HUES48 (cell line): ENCODE data around the gene MTMR3.

Experiments
- H3K27ac ChIP-seq: one replicate; pipeline ENCODE4 v1.7.0; 2013; ENCODE audit warnings: low read depth, low read length, inconsistent platforms
- H3K27me3 ChIP-seq: 2 replicates; pipeline ENCODE4 v1.6.1; 2013; ENCODE audit warnings: mild to moderate bottlenecking, low read length; ENCODE audit not compliant: control insufficient read depth, insufficient read depth
- H3K36me3 ChIP-seq: 2 replicates; pipeline ENCODE4 v1.6.1; 2013; ENCODE audit warnings: low read length; ENCODE audit not compliant: control insufficient read depth, insufficient read depth
- H3K4me1 ChIP-seq: 2 replicates; pipeline ENCODE4 v1.6.1; 2013; ENCODE audit warnings: mild to moderate bottlenecking, low read length; ENCODE audit not compliant: control insufficient read depth, insufficient read depth
- H3K4me3 ChIP-seq: 2 replicates; pipeline ENCODE4 v1.5.1; 2013; ENCODE audit warnings: mild to moderate bottlenecking, low read depth, low read length
- H3K9ac ChIP-seq: 2 replicates; pipeline ENCODE4 v1.6.1; 2013; ENCODE audit warnings: mild to moderate bottlenecking, low read depth, low read length, moderate library complexity
- H3K9me3 ChIP-seq: 2 replicates; pipeline ENCODE4 v1.6.1; 2013; ENCODE audit warnings: low read length; ENCODE audit not compliant: control insufficient read depth, insufficient read depth

MTMR3 gene

GRCh38 chr22:29870574-29870973 lies 12.4 kb upstream of the MTMR3 start:
- H3K27me3 ChIP-seq, result no peaks in the 10 kb centered on the region
- H3K27ac ChIP-seq, result no peak overlapping the region

GRCh38 chr22:29871684-29872083 lies 11.3 kb upstream of the MTMR3 start:
- Histone ChIP-seq H3K4me3 (no peak overlapping the region), H3K27ac (peak overlapping the region; percentile 25), H3K4me1 (peaks cover 16% of the 10 kb centered on the region), H3K27me3 (no peaks in the 10 kb centered on the region), H3K9me3 (no peaks in the 10 kb centered on the region), H3K36me3 (no peaks in the 10 kb centered on the region), H3K9ac (no peak overlapping the region)

More at GRCh38 chr22:29870574-29870973, 12.4 kb upstream of the MTMR3 start:
- H3K4me3 ChIP-seq, result no peak overlapping the region
- H3K4me1 ChIP-seq, result peaks cover 16% of the 10 kb centered on the region
- H3K36me3 ChIP-seq, result no peaks in the 10 kb centered on the region
- no peak overlapping the region for H3K9ac ChIP-seq
- H3K9me3 ChIP-seq, result no peaks in the 10 kb centered on the region

- Histone ChIP-seq H3K4me1 (peaks cover 16% of the 10 kb centered on the region), H3K9ac (no peak overlapping the region), H3K4me3 (no peak overlapping the region), H3K27me3 (no peaks in the 10 kb centered on the region), H3K36me3 (no peaks in the 10 kb centered on the region), H3K9me3 (no peaks in the 10 kb centered on the region), H3K27ac (peak overlapping the region; percentile 25)
Observed at GRCh38 chr22:29872144-29872893, 10.7 kb upstream of the MTMR3 start.

GRCh38 chr22:29872989-29873388 lies 10.0 kb upstream of the MTMR3 start:
- no peaks in the 10 kb centered on the region for H3K27me3 ChIP-seq
- H3K9ac ChIP-seq, result no peak overlapping the region
- H3K4me1 ChIP-seq, result peaks cover 16% of the 10 kb centered on the region
- no peak overlapping the region for H3K4me3 ChIP-seq
- H3K9me3 ChIP-seq, result no peaks in the 10 kb centered on the region
- H3K36me3 ChIP-seq, result no peaks in the 10 kb centered on the region
- H3K27ac ChIP-seq, result no peak overlapping the region

- no peak overlapping the region for H3K9ac ChIP-seq
- no peaks in the 10 kb centered on the region for H3K9me3 ChIP-seq
- H3K27ac ChIP-seq, result no peak overlapping the region
- H3K4me1 ChIP-seq, result peaks cover 16% of the 10 kb centered on the region
- H3K4me3 ChIP-seq, result no peak overlapping the region
- no peaks in the 10 kb centered on the region for H3K36me3 ChIP-seq
- no peaks in the 10 kb centered on the region for H3K27me3 ChIP-seq
Observed at GRCh38 chr22:29873943-29874342, 9.0 kb upstream of the MTMR3 start.

- peaks cover 1% of the 10 kb centered on the region; the same call in 1 of the 2 replicates for H3K4me1 ChIP-seq
- H3K27me3 ChIP-seq, result no peaks in the 10 kb centered on the region
- no peak overlapping the region for H3K4me3 ChIP-seq
- no peak overlapping the region for H3K27ac ChIP-seq
- H3K9me3 ChIP-seq, result no peaks in the 10 kb centered on the region
- no peak overlapping the region for H3K9ac ChIP-seq
- H3K36me3 ChIP-seq, result no peaks in the 10 kb centered on the region
Observed at GRCh38 chr22:29877620-29878019, 5.4 kb upstream of the MTMR3 start.

- H3K27me3 ChIP-seq, result no peaks in the 10 kb centered on the region
- H3K9me3 ChIP-seq, result no peaks in the 10 kb centered on the region
- 0 out of 2 replicates have a peak, but pooled peaks cover 3% of the 10 kb centered on the region for H3K4me1 ChIP-seq
- no peak overlapping the region for H3K9ac ChIP-seq
- no peaks in the 10 kb centered on the region for H3K36me3 ChIP-seq
- H3K4me3 ChIP-seq, result no peak overlapping the region
- no peak overlapping the region for H3K27ac ChIP-seq
Observed at GRCh38 chr22:29879753-29880152, 3.2 kb upstream of the MTMR3 start.

- H3K36me3 ChIP-seq, result no peaks in the 10 kb centered on the region
- peaks cover 16% of the 10 kb centered on the region for H3K4me1 ChIP-seq
- no peak overlapping the region for H3K4me3 ChIP-seq
- no peaks in the 10 kb centered on the region for H3K9me3 ChIP-seq
- H3K27me3 ChIP-seq, result no peaks in the 10 kb centered on the region
- H3K9ac ChIP-seq, result no peak overlapping the region
- no peak overlapping the region for H3K27ac ChIP-seq
Observed at GRCh38 chr22:29882716-29883044, 294 bp upstream of the MTMR3 start.

- H3K9ac ChIP-seq, result peak overlapping the region; percentile 61; the same call in 1 of the 2 replicates
- H3K27me3 ChIP-seq, result no peaks in the 10 kb centered on the region
- peak overlapping the region; percentile 97 for H3K27ac ChIP-seq
- no peaks in the 10 kb centered on the region for H3K36me3 ChIP-seq
- H3K9me3 ChIP-seq, result no peaks in the 10 kb centered on the region
- H3K4me1 ChIP-seq, result peaks cover 16% of the 10 kb centered on the region
- H3K4me3 ChIP-seq, result peak overlapping the region; percentile 98
Observed at GRCh38 chr22:29883775-29884097, 762 bp downstream of the MTMR3 start.

- no peak overlapping the region for H3K9ac ChIP-seq
- H3K27ac ChIP-seq, result no peak overlapping the region
- no peaks in the 10 kb centered on the region for H3K9me3 ChIP-seq
- no peaks in the 10 kb centered on the region for H3K36me3 ChIP-seq
- no peaks in the 10 kb centered on the region for H3K27me3 ChIP-seq
- peaks cover 16% of the 10 kb centered on the region for H3K4me1 ChIP-seq
- H3K4me3 ChIP-seq, result no peak overlapping the region
Observed at GRCh38 chr22:29885610-29886009, 2.6 kb downstream of the MTMR3 start.

GRCh38 chr22:29886596-29886995 lies 3.6 kb downstream of the MTMR3 start:
- Histone ChIP-seq H3K36me3 (no peaks in the 10 kb centered on the region), H3K27me3 (no peaks in the 10 kb centered on the region), H3K27ac (no peak overlapping the region), H3K4me3 (no peak overlapping the region), H3K9me3 (no peaks in the 10 kb centered on the region), H3K9ac (no peak overlapping the region), H3K4me1 (peaks cover 16% of the 10 kb centered on the region)
